Panc1 (cell line): ENCODE measurements around the gene KRT16. TPM values are rescaled to one million over a fixed set of nuclear protein-coding genes. Genes with fewer than 3 reads are reported as not detected.

ENCODE experiments used
- ATAC-seq: fragments of 200-7000 bp; cut with Tn5 transposase; 2 replicates; pipeline ENCODE4 v1.9.1; 2020; ENCODE audit warnings: mild to moderate bottlenecking, moderate library complexity
- BruUV-seq: library from RNA; stranded (reverse); fragments of 400-500 nt; replicated peaks from 2 replicates; lab custom pipeline; 2021; lab: Mats Ljungman, UMichigan
- CTCF ChIA-PET: fragments of 300-600 bp; sonication (Branson Sonifier 250); formaldehyde crosslinking; loops from one replicate; lab custom pipeline; 2022; ENCODE audit warnings: antibody characterized with exemption; lab: Charles Lee
- POLR2A ChIA-PET: fragments of 300-600 bp; sonication (Branson Sonifier 250); formaldehyde crosslinking; loops from one replicate; lab custom pipeline; 2022; ENCODE audit warnings: antibody characterized with exemption; lab: Charles Lee
- DNase-seq: peaks from one replicate; pipeline ENCODE4 v3.0.0-alpha.2; 2010; ENCODE audit warnings: low read depth, low spot score
- H3K27ac ChIP-seq: 2 replicates; pipeline ENCODE4 v1.5.1; 2011; ENCODE audit warnings: mild to moderate bottlenecking, low read length, inconsistent platforms
- H3K27me3 ChIP-seq: fragments of 200-500 bp; sonication (Bioruptor generic); 2 replicates; pipeline ENCODE4 v1.6.0; 2014; ENCODE audit warnings: low read length, inconsistent platforms; ENCODE audit not compliant: control insufficient read depth, insufficient read depth
- H3K36me3 ChIP-seq: fragments of 200-500 bp; sonication (Bioruptor generic); 2 replicates; pipeline ENCODE4 v1.5.1; 2014; ENCODE audit warnings: inconsistent platforms, mild to moderate bottlenecking, low read length, moderate library complexity; ENCODE audit not compliant: control insufficient read depth, insufficient read depth
- H3K4me1 ChIP-seq: 2 replicates; pipeline ENCODE4 v1.5.1; 2011; ENCODE audit warnings: inconsistent platforms, mild to moderate bottlenecking, low read length, moderate library complexity; ENCODE audit not compliant: control insufficient read depth, insufficient read depth
- H3K4me3 ChIP-seq, 2 experiments: 2 replicates each; pipeline ENCODE4 v1.5.1; 2011 to 2012; ENCODE audit warnings: low read depth in 2 of 2, low read length in 2 of 2, mild to moderate bottlenecking in 2 of 2, inconsistent platforms in 1 of 2, moderate library complexity in 1 of 2
- H3K9me3 ChIP-seq: fragments of 200-500 bp; sonication (Bioruptor generic); 2 replicates; pipeline ENCODE4 v1.5.1; 2014; ENCODE audit warnings: low read depth, mild to moderate bottlenecking, inconsistent platforms, low read length, moderate library complexity; ENCODE audit not compliant: control insufficient read depth, insufficient read depth
- CTCF ChIP-seq: fragments of 450-650 bp; IDR thresholded peaks from 2 replicates; pipeline ENCODE4 v1.5.1; 2017; ENCODE audit warnings: mild to moderate bottlenecking
- POLR2AphosphoS5 ChIP-seq: IDR thresholded peaks from 2 replicates; pipeline ENCODE4 v1.6.1; 2012; ENCODE audit warnings: mild to moderate bottlenecking, low read depth, low read length, moderate library complexity
- REST ChIP-seq, 2 experiments: IDR thresholded peaks; 2 replicates each; pipeline ENCODE4 v1.6.1; 2011 to 2012; ENCODE audit warnings: low read depth in 2 of 2, control low read depth in 1 of 2, low read length in 1 of 2, mild to moderate bottlenecking in 1 of 2, moderate library complexity in 1 of 2; ENCODE audit not compliant: insufficient read depth in 1 of 2
- SIN3A ChIP-seq: IDR thresholded peaks from 2 replicates; pipeline ENCODE4 v1.6.1; 2012; ENCODE audit warnings: low read depth, mild to moderate bottlenecking, low read length, moderate library complexity, borderline replicate concordance; ENCODE audit not compliant: insufficient read depth
- TCF7L2 ChIP-seq: IDR thresholded peaks from 2 replicates; pipeline ENCODE4 v1.6.1; 2011; ENCODE audit warnings: mild to moderate bottlenecking, low read depth, low read length, inconsistent platforms
- in situ Hi-C: cut with HindIII; loops from 2 replicates; pipeline ENCODE4 v1.10.0; 2016; ENCODE audit warnings: low sequenced_read_pairs, low pct_unique_long_range_greater_than_20kb
- intact Hi-C: fragments of 100-400 bp; cut with micrococcal nuclease; formaldehyde crosslinking; loops from one replicate; pipeline ENCODE4 v1.10.0; 2022; ENCODE audit not compliant: unreplicated experiment
- total RNA-seq: library from RNA; stranded (reverse); gene quantifications from one replicate; pipeline ENCODE4 v1.2.1, GENCODE V29; 2021; ENCODE audit not compliant: unreplicated experiment

KRT16 gene
- total RNA-seq, 1 experiment from 2014 or later = 1.6 TPM

- TF ChIP-seq CTCF (no peak), SIN3A (no peak), POLR2AphosphoS5 (no peak), TCF7L2 (no peak)
- Histone ChIP-seq H3K4me3 (no peak overlapping the region), H3K27ac (no peak overlapping the region), H3K27me3 (no peaks in the 10 kb centered on the region), H3K9me3 (no peaks in the 10 kb centered on the region), H3K36me3 (no peaks in the 10 kb centered on the region), H3K4me1 (peaks cover 26% of the 10 kb centered on the region)
- no TSS peak for BruUV-seq
- CTCF ChIA-PET = interaction anchor here (0.7 to 5.9 kb wide), 6 partner anchors 9 to 865 kb away, joined by 3 to 106 read pairs (median 4); no protein-coding TSS in a partner anchor
- in situ Hi-C loops = no loop called here
- intact Hi-C loops = no loop called here
- DNase-seq (no peak), ATAC-seq (no peak)
- POLR2A ChIA-PET = no interaction called here
These were observed 38.4 kb upstream of the KRT16 start for GRCh38 chr17:41650794-41651624.

GRCh38 chr17:41649923-41650519 is 37.5 kb upstream of the KRT16 start:
- Histone ChIP-seq H3K27ac (no peak overlapping the region), H3K9me3 (no peaks in the 10 kb centered on the region), H3K4me1 (peaks cover 25% of the 10 kb centered on the region), H3K36me3 (no peaks in the 10 kb centered on the region), H3K4me3 (no peak overlapping the region), H3K27me3 (no peaks in the 10 kb centered on the region)
- TF ChIP-seq POLR2AphosphoS5 (no peak), REST (IDR thresholded peaks at IDR 0.05; ENCODE audit: insufficient read depth in 1 of 2, low read depth in 2 of 2, low read length in 1 of 2) (no peak), TCF7L2 (no peak)
- in situ Hi-C loops (loop anchor here (25.0 kb wide), 1 partner anchor 113 kb away; the partner anchor contains the start of gene KRT19), intact Hi-C loops (loop anchor here (2.0 to 5.0 kb wide), 3 partner anchors 13 to 741 kb away; no protein-coding TSS in a partner anchor)
- ChIA-PET CTCF (interaction anchor here (0.7 to 5.9 kb wide), 5 partner anchors 10 to 772 kb away, joined by 3 to 106 read pairs (median 23); no protein-coding TSS in a partner anchor), POLR2A (no interaction called here)
- no peak for DNase-seq
- ATAC-seq = no peak
- no TSS peak for BruUV-seq
